SW480 (cell line): ENCODE measurements around the gene IQGAP1.

Experiments used
- DNase-seq: peaks from one replicate; pipeline ENCODE4 v3.0.0-alpha.2; 2016; ENCODE audit warnings: low spot score

Gene IQGAP1

GRCh38 chr15:90436952-90437351 lies 48.9 kb downstream of the IQGAP1 start:
- DNase-seq, result no peak

GRCh38 chr15:90437516-90437915 lies 49.5 kb downstream of the IQGAP1 start:
- no peak for DNase-seq

- no peak for DNase-seq
Measured at GRCh38 chr15:90439946-90440345, 51.9 kb downstream of the IQGAP1 start.

- DNase-seq, result no peak
Measured at GRCh38 chr15:90441027-90441426, 53.0 kb downstream of the IQGAP1 start.

GRCh38 chr15:90442423-90442822 lies 54.4 kb downstream of the IQGAP1 start:
- DNase-seq, result no peak

GRCh38 chr15:90449206-90449735 lies 61.2 kb downstream of the IQGAP1 start:
- DNase-seq, result no peak

GRCh38 chr15:90451053-90451850 lies 63.2 kb downstream of the IQGAP1 start:
- peak; percentile 26 for DNase-seq

- no peak for DNase-seq
Measured at GRCh38 chr15:90456236-90456635, 68.2 kb downstream of the IQGAP1 start.

GRCh38 chr15:90458061-90458460 lies 70.0 kb downstream of the IQGAP1 start:
- DNase-seq, result no peak

- DNase-seq, result no peak
Measured at GRCh38 chr15:90459368-90459767, 71.3 kb downstream of the IQGAP1 start.

GRCh38 chr15:90460142-90460824 lies 72.2 kb downstream of the IQGAP1 start:
- DNase-seq, result no peak

- DNase-seq, result no peak
Measured at GRCh38 chr15:90463381-90463780, 75.3 kb downstream of the IQGAP1 start.

GRCh38 chr15:90465140-90465929 lies 77.3 kb downstream of the IQGAP1 start:
- DNase-seq, result no peak

GRCh38 chr15:90465930-90466567 lies 78.0 kb downstream of the IQGAP1 start:
- DNase-seq, result no peak

- DNase-seq, result no peak
Measured at GRCh38 chr15:90469723-90470122, 81.7 kb downstream of the IQGAP1 start.

- no peak for DNase-seq
Measured at GRCh38 chr15:90470453-90470852, 82.4 kb downstream of the IQGAP1 start.

GRCh38 chr15:90471126-90471525 lies 83.1 kb downstream of the IQGAP1 start:
- no peak for DNase-seq

GRCh38 chr15:90471769-90472168 lies 83.7 kb downstream of the IQGAP1 start:
- DNase-seq, result no peak

GRCh38 chr15:90478846-90479481 lies 90.9 kb downstream of the IQGAP1 start:
- no peak for DNase-seq

- DNase-seq, result no peak
Measured at GRCh38 chr15:90479656-90480055, 91.6 kb downstream of the IQGAP1 start.

GRCh38 chr15:90481023-90481422 lies 93.0 kb downstream of the IQGAP1 start:
- no peak for DNase-seq
